LNCaP clone FGC (cell line): ENCODE results near the gene TRPM4.

Experiments used
- DNase-seq: peaks from one replicate; pipeline ENCODE4 v3.0.0-alpha.2; 2011; ENCODE audit warnings: low read depth
- H3K4me3 ChIP-seq: 2 replicates; pipeline ENCODE4 v1.5.1; 2011; ENCODE audit warnings: mild to moderate bottlenecking, low read depth, low read length, control low read depth
- CTCF ChIP-seq: IDR thresholded peaks from 2 replicates; pipeline ENCODE4 v1.5.1; 2012; ENCODE audit warnings: mild to moderate bottlenecking; ENCODE audit not compliant: control insufficient read depth, insufficient read depth; ENCODE audit errors: extremely low read depth

Gene TRPM4

GRCh38 chr19:49148784-49149651 is 8.6 kb upstream of the TRPM4 start:
- no peak for TF ChIP-seq CTCF
- DNase-seq, result peak; percentile 86
- peak overlapping the region; percentile 68 for H3K4me3 ChIP-seq

GRCh38 chr19:49149652-49150105 is 7.9 kb upstream of the TRPM4 start:
- peak overlapping the region; percentile 68 for H3K4me3 ChIP-seq
- no peak for DNase-seq
- TF ChIP-seq CTCF, result no peak

- H3K4me3 ChIP-seq, result peak overlapping the region; percentile 68
- peak; percentile 78 for DNase-seq
- TF ChIP-seq CTCF, result no peak
Measured at GRCh38 chr19:49150106-49150943, 7.3 kb upstream of the TRPM4 start.

GRCh38 chr19:49150944-49151243 is 6.7 kb upstream of the TRPM4 start:
- no peak for TF ChIP-seq CTCF
- peak overlapping the region; percentile 68 for H3K4me3 ChIP-seq
- no peak for DNase-seq

- H3K4me3 ChIP-seq, result peak overlapping the region; percentile 68
- peak; percentile 97 for DNase-seq
- no peak for TF ChIP-seq CTCF
Measured at GRCh38 chr19:49151267-49152118, 6.1 kb upstream of the TRPM4 start.

GRCh38 chr19:49152119-49152550 is 5.5 kb upstream of the TRPM4 start:
- peak overlapping the region; percentile 19; the same call in 1 of the 2 replicates for H3K4me3 ChIP-seq
- no peak for TF ChIP-seq CTCF
- DNase-seq, result no peak
